ENCODE data around the gene SLC7A10. TPM values are rescaled to one million over a fixed set of nuclear protein-coding genes. Genes with fewer than 3 reads are reported as not detected.
"Not testable (repeated sequence)": the region's sequence is repeated elsewhere in the genome, so short reads cannot be mapped to it uniquely, and the experiment has no call there.

The SLC7A10 gene
- total RNA-seq, 1 donor from 2014 or later: not detected

- no peak for DNase-seq (ENCODE audit: low read depth)
Measured at GRCh38 chr19:33239223-33239975, 13.7 kb upstream of the SLC7A10 start.

GRCh38 chr19:33238481-33239149, 13.0 kb upstream of the SLC7A10 start:
- DNase-seq (ENCODE audit: low read depth): no peak

GRCh38 chr19:33236696-33237390, 11.2 kb upstream of the SLC7A10 start:
- DNase-seq (ENCODE audit: low read depth): no peak

GRCh38 chr19:33235996-33236350, 10.3 kb upstream of the SLC7A10 start:
- no peak for DNase-seq (ENCODE audit: low read depth)

- peak; percentile 70 for DNase-seq (ENCODE audit: low read depth)
Measured at GRCh38 chr19:33235269-33235995, 9.8 kb upstream of the SLC7A10 start.

- DNase-seq (ENCODE audit: low read depth): no peak
Measured at GRCh38 chr19:33234736-33235135, 9.1 kb upstream of the SLC7A10 start.

- DNase-seq (ENCODE audit: low read depth): no peak
Measured at GRCh38 chr19:33234092-33234491, 8.4 kb upstream of the SLC7A10 start.

- no peak for DNase-seq (ENCODE audit: low read depth)
Measured at GRCh38 chr19:33233056-33233873, 7.6 kb upstream of the SLC7A10 start.

- DNase-seq (ENCODE audit: low read depth): no peak
Measured at GRCh38 chr19:33232656-33233055, 7.0 kb upstream of the SLC7A10 start.

- no peak for DNase-seq (ENCODE audit: low read depth)
Measured at GRCh38 chr19:33231511-33231910, 5.9 kb upstream of the SLC7A10 start.

GRCh38 chr19:33229962-33230361, 4.3 kb upstream of the SLC7A10 start:
- no peak for DNase-seq (ENCODE audit: low read depth)

GRCh38 chr19:33227870-33228599, 2.4 kb upstream of the SLC7A10 start:
- DNase-seq (ENCODE audit: low read depth): no peak

- no peak for DNase-seq (ENCODE audit: low read depth)
Measured at GRCh38 chr19:33227242-33227650, 1.6 kb upstream of the SLC7A10 start.

GRCh38 chr19:33226550-33227241, 1.0 kb upstream of the SLC7A10 start:
- no peak for DNase-seq (ENCODE audit: low read depth)

- DNase-seq (ENCODE audit: low read depth): no peak
Measured at GRCh38 chr19:33224694-33225457, 774 bp downstream of the SLC7A10 start.

GRCh38 chr19:33222255-33222654, 3.4 kb downstream of the SLC7A10 start:
- DNase-seq (ENCODE audit: low read depth): not testable (repeated sequence)

GRCh38 chr19:33221638-33222037, 4.0 kb downstream of the SLC7A10 start:
- no peak for DNase-seq (ENCODE audit: low read depth)

- no peak for DNase-seq (ENCODE audit: low read depth)
Measured at GRCh38 chr19:33220735-33221134, 4.9 kb downstream of the SLC7A10 start.

- DNase-seq (ENCODE audit: low read depth): no peak
Measured at GRCh38 chr19:33220115-33220514, 5.5 kb downstream of the SLC7A10 start.
